DND-41 (cell line): ENCODE results near the gene ZC3H7B.

Experiments
- ATAC-seq: fragments of 200-7000 bp; cut with Tn5 transposase; 3 replicates; pipeline ENCODE4 v1.9.1; 2021; ENCODE audit warnings: low read depth; ENCODE audit not compliant: insufficient read depth
- DNase-seq: peaks from one replicate; pipeline ENCODE4 v3.0.0-alpha.2; 2020
- H2AFZ ChIP-seq: 2 replicates; pipeline ENCODE4 v1.6.0; 2012; ENCODE audit warnings: low read depth, low read length
- H3K27ac ChIP-seq: 2 replicates; pipeline ENCODE4 v1.5.1; 2012; ENCODE audit warnings: low read length, inconsistent platforms
- H3K27me3 ChIP-seq: fragments of 200-600 bp; sonication (generic); 2 replicates; pipeline ENCODE4 v1.6.0; 2012; ENCODE audit warnings: low read length, mild to moderate bottlenecking, inconsistent platforms; ENCODE audit not compliant: insufficient read depth, poor library complexity
- H3K36me3 ChIP-seq: 2 replicates; pipeline ENCODE4 v1.5.1; 2012; ENCODE audit warnings: low read length, inconsistent platforms; ENCODE audit not compliant: insufficient read depth
- H3K4me1 ChIP-seq: 2 replicates; pipeline ENCODE4 v1.5.1; 2012; ENCODE audit warnings: mild to moderate bottlenecking, low read length; ENCODE audit not compliant: insufficient read depth
- H3K4me2 ChIP-seq: 2 replicates; pipeline ENCODE4 v1.6.0; 2012; ENCODE audit warnings: mild to moderate bottlenecking, moderate library complexity, low read length, inconsistent platforms; ENCODE audit not compliant: insufficient read depth
- H3K4me3 ChIP-seq, 2 experiments: fragments of 200-600 bp in 1 of 2; shearing (Covaris generic) in 1 of 2; 2 replicates each; pipeline ENCODE4 v1.5.1; 2012 to 2016; ENCODE audit warnings: inconsistent platforms in 2 of 2, low read length in 2 of 2, mild to moderate bottlenecking in 2 of 2, low read depth in 1 of 2, moderate library complexity in 1 of 2
- H3K79me2 ChIP-seq: 2 replicates; pipeline ENCODE4 v1.6.0; 2012; ENCODE audit warnings: low read length, inconsistent platforms; ENCODE audit not compliant: insufficient read depth
- H3K9ac ChIP-seq: 2 replicates; pipeline ENCODE4 v1.6.0; 2012; ENCODE audit warnings: low read depth, mild to moderate bottlenecking, inconsistent platforms, low read length, moderate library complexity
- H3K9me3 ChIP-seq: 2 replicates; pipeline ENCODE4 v1.5.1; 2012; ENCODE audit warnings: low read length, moderate library complexity, mild to moderate bottlenecking, inconsistent platforms; ENCODE audit not compliant: insufficient read depth, severe bottlenecking
- H4K20me1 ChIP-seq: 2 replicates; pipeline ENCODE4 v1.6.0; 2012; ENCODE audit warnings: low read length; ENCODE audit not compliant: insufficient read depth
- EZH2 ChIP-seq: IDR thresholded peaks from 3 replicates; pipeline ENCODE4 v1.6.1; 2012; ENCODE audit warnings: borderline replicate concordance, low read depth, mild to moderate bottlenecking, moderate library complexity, low read length, inconsistent platforms; ENCODE audit not compliant: severe bottlenecking
- TF ChIP-seq, protein P1 (sequence below): IDR thresholded peaks from 2 replicates; pipeline ENCODE4 v1.5.1; 2012; ENCODE audit warnings: borderline replicate concordance, low read length, moderate library complexity, mild to moderate bottlenecking; ENCODE audit not compliant: poor library complexity, severe bottlenecking; ENCODE audit errors: extremely low read depth

ZC3H7B gene

GRCh38 chr22:41310336-41310735 is 9.0 kb downstream of the ZC3H7B start:
- Histone ChIP-seq H3K4me1 (0 out of 2 replicates have a peak, but pooled peaks cover 4% of the 10 kb centered on the region), H3K4me3 (no peak overlapping the region), H3K27me3 (no peaks in the 10 kb centered on the region), H2AFZ (no peak overlapping the region), H3K79me2 (peaks cover 93% of the 10 kb centered on the region), H3K27ac (no peak overlapping the region), H4K20me1 (peaks cover 62% of the 10 kb centered on the region), H3K9ac (no peak overlapping the region), H3K36me3 (peaks cover 33% of the 10 kb centered on the region), H3K4me2 (no peak overlapping the region), H3K9me3 (no peaks in the 10 kb centered on the region)
- no peak for DNase-seq
- no peak for TF ChIP-seq EZH2
- TF ChIP-seq, protein P1, sequence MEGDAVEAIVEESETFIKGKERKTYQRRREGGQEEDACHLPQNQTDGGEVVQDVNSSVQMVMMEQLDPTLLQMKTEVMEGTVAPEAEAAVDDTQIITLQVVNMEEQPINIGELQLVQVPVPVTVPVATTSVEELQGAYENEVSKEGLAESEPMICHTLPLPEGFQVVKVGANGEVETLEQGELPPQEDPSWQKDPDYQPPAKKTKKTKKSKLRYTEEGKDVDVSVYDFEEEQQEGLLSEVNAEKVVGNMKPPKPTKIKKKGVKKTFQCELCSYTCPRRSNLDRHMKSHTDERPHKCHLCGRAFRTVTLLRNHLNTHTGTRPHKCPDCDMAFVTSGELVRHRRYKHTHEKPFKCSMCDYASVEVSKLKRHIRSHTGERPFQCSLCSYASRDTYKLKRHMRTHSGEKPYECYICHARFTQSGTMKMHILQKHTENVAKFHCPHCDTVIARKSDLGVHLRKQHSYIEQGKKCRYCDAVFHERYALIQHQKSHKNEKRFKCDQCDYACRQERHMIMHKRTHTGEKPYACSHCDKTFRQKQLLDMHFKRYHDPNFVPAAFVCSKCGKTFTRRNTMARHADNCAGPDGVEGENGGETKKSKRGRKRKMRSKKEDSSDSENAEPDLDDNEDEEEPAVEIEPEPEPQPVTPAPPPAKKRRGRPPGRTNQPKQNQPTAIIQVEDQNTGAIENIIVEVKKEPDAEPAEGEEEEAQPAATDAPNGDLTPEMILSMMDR: no peak
- ATAC-seq: no peak

GRCh38 chr22:41311487-41311886 is 10.2 kb downstream of the ZC3H7B start:
- Histone ChIP-seq H3K36me3 (peaks cover 37% of the 10 kb centered on the region), H3K4me1 (no peaks in the 10 kb centered on the region), H3K9me3 (no peaks in the 10 kb centered on the region), H3K27me3 (no peaks in the 10 kb centered on the region), H3K27ac (no peak overlapping the region), H3K79me2 (peaks cover 93% of the 10 kb centered on the region), H3K9ac (no peak overlapping the region), H3K4me3 (no peak overlapping the region), H2AFZ (no peak overlapping the region), H4K20me1 (peaks cover 56% of the 10 kb centered on the region), H3K4me2 (no peak overlapping the region)
- DNase-seq: no peak
- TF ChIP-seq, protein P1: no peak
- no peak for ATAC-seq

- H3K4me1 ChIP-seq: no peaks in the 10 kb centered on the region
- no peak overlapping the region for H3K27ac ChIP-seq
- no peaks in the 10 kb centered on the region for H3K27me3 ChIP-seq
- H3K4me2 ChIP-seq: no peak overlapping the region
- H3K9ac ChIP-seq: no peak overlapping the region
- DNase-seq: no peak
- no peak overlapping the region for H3K4me3 ChIP-seq
- peaks cover 45% of the 10 kb centered on the region for H4K20me1 ChIP-seq
- H2AFZ ChIP-seq: no peak overlapping the region
- H3K36me3 ChIP-seq: peaks cover 15% of the 10 kb centered on the region
- no peaks in the 10 kb centered on the region for H3K9me3 ChIP-seq
- no peak for TF ChIP-seq EZH2
- TF ChIP-seq, protein P1: no peak
- peaks cover 92% of the 10 kb centered on the region for H3K79me2 ChIP-seq
- ATAC-seq: no peak
These were observed 13.5 kb downstream of the ZC3H7B start for GRCh38 chr22:41314821-41315220.

GRCh38 chr22:41315586-41315985 is 14.3 kb downstream of the ZC3H7B start:
- Histone ChIP-seq H3K36me3 (peaks cover 14% of the 10 kb centered on the region), H2AFZ (no peak overlapping the region), H3K4me2 (no peak overlapping the region), H3K9ac (no peak overlapping the region), H3K27me3 (no peaks in the 10 kb centered on the region), H3K27ac (no peak overlapping the region), H3K79me2 (peaks cover 91% of the 10 kb centered on the region), H3K9me3 (no peaks in the 10 kb centered on the region), H3K4me1 (no peaks in the 10 kb centered on the region), H3K4me3 (no peak overlapping the region), H4K20me1 (peaks cover 45% of the 10 kb centered on the region)
- TF ChIP-seq, protein P1: no peak
- no peak for TF ChIP-seq EZH2
- DNase-seq: no peak
- no peak for ATAC-seq
